ELF-1 (cell line): ENCODE results near the gene TRIM14.

ENCODE experiments used
- DNase-seq: peaks from one replicate; pipeline ENCODE4 v3.0.0-alpha.2; 2016; ENCODE audit warnings: low read depth, low spot score

TRIM14 gene, protein sequence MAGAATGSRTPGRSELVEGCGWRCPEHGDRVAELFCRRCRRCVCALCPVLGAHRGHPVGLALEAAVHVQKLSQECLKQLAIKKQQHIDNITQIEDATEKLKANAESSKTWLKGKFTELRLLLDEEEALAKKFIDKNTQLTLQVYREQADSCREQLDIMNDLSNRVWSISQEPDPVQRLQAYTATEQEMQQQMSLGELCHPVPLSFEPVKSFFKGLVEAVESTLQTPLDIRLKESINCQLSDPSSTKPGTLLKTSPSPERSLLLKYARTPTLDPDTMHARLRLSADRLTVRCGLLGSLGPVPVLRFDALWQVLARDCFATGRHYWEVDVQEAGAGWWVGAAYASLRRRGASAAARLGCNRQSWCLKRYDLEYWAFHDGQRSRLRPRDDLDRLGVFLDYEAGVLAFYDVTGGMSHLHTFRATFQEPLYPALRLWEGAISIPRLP

DNA sequence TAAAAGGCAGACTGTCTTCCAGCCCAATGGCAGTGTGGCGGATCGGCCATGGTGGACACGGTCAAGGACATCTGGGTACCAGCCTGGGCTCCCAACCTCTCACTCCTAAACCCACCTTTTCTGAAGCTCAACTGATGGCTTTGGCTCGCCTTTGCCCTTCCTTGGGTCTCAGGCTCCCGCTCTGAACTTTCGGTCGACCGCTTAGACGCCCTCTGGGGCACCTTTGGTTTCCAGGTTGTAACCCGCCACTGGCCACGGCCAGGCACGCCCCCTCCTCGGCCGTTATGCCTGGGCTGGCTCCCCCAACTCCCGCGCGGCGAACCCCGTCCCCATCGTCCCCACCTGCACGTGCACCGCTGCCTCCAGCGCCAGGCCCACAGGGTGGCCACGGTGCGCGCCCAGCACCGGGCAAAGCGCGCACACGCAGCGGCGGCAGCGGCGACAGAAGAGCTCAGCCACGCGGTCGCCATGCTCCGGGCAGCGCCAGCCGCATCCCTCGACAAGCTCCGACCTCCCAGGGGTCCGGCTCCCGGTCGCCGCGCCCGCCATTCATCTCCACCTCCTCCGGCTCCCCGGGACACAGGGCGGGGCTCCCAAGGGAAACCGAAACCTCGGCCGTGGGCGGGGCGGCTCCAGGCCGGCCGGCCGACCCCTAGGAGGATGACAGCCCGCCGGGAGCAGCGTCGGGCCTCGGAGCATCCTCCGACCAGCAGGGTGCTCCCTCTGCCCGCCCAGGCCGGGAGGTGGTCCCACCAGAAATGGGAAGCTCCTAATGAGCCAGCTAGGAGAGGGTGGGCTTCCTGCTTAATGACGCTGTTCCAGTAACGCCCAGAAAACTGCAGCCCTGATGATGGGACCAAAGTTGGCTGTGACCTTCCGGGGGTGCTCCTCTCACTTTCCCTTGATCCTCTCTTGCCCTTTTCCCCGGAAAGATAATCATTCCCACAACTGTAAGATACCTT lies at the start of gene TRIM14:
TRIM14 (minus strand) TSS at position 583 of the 962 bp plus-strand sequence; CDS start at position 549, 34 bp downstream.
- DNase-seq, result peak; percentile 63

DNA sequence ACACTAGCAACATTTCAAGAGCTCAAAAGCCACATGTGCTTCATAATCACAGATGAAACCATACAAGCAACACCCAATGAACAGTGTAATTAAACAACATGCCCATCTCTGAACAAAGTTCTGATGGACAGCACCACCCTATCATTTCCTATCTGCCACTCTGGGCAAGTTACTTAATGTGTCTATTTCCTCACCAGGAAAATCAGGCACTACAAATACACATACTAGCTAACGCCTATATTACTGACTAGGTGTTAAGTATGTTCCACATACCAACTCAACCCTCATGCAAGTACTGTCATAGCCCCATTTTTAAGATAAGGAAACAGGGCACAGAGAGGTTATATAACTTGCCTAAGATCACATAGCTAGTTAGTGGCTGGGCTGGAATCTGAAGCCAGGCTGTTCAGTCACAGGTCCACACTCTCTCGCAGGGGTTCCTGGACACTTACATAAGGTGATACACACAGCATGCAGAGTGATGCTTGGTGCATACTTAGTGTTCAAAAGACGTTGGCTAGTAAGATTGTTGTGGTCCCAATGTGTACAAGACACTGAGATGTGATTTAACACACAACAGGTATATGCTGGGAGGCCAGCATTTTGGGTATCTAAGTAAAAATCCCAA lies 49.2 kb upstream of the TRIM14 start:
- no peak for DNase-seq

- DNase-seq, result no peak
These were observed 45.9 kb upstream of the TRIM14 start for GRCh38 chr9:98164912-98165311.

GRCh38 chr9:98162613-98163012 lies 43.6 kb upstream of the TRIM14 start:
- no peak for DNase-seq

DNA sequence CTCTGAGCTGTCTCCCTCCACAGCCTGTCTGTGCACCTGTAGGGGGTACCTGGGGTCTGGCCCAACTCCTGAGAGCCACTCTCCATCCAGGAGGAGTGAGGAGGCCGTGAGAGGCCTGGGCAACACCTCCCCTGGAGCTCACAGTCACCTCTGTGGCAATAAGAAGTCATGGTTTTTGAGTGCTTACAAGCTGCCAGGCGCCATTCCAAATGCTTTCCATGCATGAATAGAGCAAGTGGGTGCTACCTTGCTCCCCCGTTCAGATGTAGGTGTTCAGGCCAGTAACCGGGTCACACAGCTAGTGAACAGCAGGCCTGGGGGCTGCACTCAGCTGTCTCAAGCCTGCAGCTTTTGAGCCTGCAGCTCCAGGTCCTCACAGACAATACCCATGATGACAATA lies 42.8 kb upstream of the TRIM14 start:
- DNase-seq, result no peak

DNA sequence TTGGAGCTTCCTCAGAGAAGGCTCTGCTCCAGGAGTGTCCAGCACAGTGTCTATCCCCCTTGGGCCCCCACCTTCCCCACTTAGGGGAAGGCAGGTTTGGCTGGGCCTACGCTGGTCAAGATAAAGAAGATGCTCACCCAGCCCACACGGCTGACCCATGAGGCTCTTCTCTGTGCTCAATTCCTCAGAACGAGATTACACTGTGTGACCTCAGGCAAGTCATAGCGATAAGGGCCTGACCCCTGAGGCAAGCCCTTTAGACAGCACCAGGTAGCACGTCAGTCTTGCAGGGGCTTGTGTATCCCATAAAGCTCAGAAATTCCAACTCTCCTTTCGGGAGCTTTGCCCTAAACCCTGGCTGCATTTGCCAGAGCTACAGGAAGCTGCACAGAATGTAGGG lies 40.8 kb upstream of the TRIM14 start:
- peak; percentile 53 for DNase-seq

GRCh38 chr9:98159301-98159700 lies 40.3 kb upstream of the TRIM14 start:
- DNase-seq, result no peak

DNA sequence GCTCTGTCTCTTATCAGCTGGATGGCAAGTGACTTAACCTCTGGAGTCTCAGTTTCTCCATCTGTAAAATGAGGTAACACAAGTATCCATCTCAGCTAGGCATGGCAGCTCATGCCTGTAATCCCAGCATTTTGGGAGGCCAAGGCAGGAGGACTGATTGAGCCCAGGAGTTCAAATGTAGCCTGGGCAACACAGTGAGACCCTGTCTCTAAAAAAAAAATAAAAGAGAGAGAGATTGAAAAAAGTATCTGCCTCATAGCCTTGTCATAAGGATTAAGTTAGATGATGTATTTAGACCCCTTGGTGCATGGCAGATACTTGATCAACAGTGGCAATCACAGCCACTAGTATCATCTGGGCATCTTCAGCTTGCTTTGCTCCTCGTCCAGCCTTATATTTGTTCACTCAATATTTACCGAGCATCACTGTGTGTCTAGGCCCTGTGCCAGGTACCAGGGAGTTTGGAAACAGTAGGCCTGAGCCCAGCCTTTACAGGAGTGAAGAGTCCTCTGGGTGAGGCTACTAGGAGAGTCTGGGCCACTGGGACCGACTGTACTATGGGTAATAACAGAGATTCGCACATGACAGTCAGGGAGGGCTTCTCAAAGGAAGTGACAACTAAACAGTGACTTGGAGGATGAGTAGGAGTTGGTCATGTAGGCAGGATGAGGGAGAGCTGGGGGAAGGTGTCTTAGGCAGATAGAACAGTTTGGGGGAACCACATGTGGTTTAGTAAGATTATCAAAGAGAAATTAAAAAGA lies 39.2 kb upstream of the TRIM14 start:
- no peak for DNase-seq

DNA sequence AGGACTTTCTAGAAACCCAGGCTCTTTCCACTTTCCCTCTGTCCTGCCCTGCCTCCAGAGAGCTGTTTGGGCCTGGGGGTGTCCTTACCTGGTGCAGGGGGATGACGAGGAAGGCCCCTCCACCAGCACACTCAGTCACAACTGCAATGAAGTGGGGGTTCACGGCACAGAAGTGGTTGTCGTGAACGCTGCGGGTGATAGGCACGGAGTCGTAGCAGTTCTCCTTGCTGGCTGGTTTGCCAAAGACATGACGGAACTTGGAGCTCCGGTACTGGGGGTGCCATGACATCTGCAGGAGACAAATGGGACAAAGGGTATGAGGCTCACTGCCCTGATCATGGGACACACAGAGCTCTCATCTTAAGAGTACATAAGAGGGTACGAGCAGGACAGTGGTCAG lies 38.4 kb upstream of the TRIM14 start:
- no peak for DNase-seq

GRCh38 chr9:98154678-98155077 lies 35.7 kb upstream of the TRIM14 start:
- no peak for DNase-seq

- DNase-seq, result no peak
These were observed 33.5 kb upstream of the TRIM14 start for GRCh38 chr9:98152526-98152925.

DNA sequence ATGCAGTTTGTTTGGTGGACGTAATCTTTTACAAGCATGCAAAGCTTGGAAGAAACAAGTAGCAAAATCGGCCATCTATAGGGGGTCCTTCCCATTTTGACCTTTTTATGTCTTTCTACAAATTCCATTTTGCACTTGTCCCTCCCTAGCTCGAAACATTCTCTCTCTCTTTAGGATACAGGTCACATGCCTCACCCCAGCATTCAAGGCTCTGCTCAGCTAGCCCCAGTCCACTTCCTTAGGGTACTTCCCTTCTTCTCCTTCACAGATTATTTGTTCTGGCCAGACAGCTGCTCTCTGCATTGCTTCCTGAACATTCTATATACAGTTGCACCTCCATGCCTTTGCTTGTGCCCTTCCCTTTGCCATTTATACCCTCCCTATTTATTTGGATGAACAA lies 31.7 kb upstream of the TRIM14 start:
- no peak for DNase-seq

DNA sequence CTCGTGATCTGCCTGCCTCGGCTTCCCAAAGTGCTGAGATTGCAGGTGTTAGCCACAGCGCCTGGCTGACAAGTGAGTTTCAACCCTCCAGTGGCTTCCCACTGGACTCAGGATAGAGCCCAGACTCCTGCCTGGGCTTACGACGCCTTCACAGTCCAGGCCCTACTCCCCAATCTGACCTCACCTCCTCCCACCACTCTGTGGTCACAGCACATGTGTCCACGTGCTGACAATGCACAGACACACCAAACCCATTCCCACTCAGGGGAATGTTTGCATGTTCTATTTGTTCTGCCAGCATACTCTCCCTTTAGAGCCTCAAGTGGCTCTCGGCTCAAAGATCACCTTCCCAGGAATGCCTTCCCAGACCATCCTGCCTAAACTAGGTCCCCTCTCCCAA lies 31.1 kb upstream of the TRIM14 start:
- DNase-seq, result no peak

DNA sequence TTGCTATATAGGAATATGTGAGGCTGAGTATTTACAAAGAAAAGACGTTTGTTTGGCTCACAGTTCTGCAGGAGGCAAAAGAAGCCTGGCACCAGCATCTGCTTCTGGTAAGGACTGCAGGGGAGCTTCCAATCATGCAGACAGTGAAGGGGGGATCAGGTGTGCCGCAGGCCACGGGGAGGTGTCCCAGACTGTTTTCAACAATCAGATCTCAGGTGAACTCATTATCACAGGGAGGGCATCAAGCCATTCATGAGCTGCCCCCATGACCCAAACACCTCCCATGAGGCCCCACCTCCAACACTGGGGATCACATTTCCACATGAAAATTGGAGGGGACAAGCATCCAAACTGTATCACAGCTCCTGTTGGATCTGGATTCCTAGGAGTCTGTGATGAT lies 30.4 kb upstream of the TRIM14 start:
- DNase-seq, result no peak

DNA sequence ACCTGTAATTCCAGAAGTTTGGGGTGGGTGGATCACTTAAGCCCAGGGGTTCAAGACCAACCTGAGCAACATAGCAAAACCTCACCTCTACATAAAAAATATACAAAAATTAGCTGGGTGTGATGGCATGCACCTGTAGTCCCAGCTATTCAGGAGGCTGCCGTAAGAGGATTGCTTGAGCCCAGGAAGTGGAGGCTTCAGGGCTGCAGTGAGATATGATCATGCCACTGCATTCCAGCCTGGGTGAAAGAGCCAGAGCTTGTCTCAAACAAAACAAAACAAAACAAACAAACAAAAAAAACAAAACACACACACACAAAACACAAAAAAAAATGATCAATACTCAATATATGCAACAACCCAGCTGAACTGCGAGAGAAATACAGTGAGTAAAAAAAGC lies 29.5 kb upstream of the TRIM14 start:
- DNase-seq, result no peak

GRCh38 chr9:98147582-98147981 lies 28.6 kb upstream of the TRIM14 start:
- no peak for DNase-seq

DNA sequence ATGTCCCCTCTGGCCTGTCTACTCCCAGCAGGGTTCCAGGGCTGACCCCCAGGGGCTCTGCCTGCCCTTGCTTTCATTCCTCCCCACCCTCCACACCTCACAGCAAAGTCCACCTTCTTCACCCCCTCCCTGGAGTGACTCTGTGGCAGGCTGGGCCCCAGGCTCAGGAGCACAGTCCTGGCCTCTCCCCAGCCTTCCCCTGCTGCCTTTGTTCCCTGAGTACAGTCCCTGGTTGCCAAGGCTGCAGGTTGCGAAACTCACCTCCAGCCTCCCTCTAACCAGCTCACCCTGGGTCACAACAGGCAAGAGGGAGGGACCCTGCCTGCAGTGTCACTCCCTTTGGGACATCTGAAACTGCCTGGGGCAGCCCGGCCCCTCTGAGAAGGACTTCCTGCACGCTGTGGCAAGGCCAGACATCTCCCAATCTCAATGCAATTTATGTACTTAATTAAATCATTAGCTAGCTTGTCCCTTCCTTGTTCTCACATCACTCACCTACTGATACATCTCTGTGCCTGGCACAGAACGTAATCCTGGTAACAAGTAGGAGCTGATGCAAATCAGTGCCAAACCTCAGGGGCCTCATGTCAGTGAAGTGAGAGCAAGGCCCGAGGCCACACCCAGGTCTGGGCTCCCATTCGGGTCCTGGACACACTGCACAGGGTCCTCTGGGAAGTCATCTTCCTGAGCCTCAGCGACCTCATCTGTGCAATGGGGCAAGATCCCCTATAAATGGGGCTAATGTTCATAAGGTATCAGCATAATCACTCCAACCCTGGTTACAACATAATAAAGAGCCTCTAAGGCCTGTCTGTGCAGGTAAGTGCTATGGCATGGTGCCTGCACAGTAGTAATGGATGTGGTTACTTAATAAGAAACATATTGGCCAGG lies 27.3 kb upstream of the TRIM14 start:
- peak; percentile 82 for DNase-seq

- no peak for DNase-seq
These were observed 25.6 kb upstream of the TRIM14 start for GRCh38 chr9:98144631-98145030.

- no peak for DNase-seq
These were observed 25.1 kb upstream of the TRIM14 start for GRCh38 chr9:98144076-98144475.

GRCh38 chr9:98142925-98143481 lies 24.0 kb upstream of the TRIM14 start:
- DNase-seq, result no peak
